Parathyroid adenoma (tissue), 2 donors: Measurements from ENCODE around the gene PLCXD1.

Source experiments
- H2AFZ ChIP-seq: fragments of 300-600 bp; sonication (generic); one replicate; pipeline ENCODE4 v1.7.0; 2017; ENCODE audit warnings: antibody characterized with exemption, mild to moderate bottlenecking
- H3K27ac ChIP-seq: fragments of 300-600 bp; sonication (generic); one replicate; pipeline ENCODE4 v1.7.0; 2017
- H3K27me3 ChIP-seq: fragments of 300-600 bp; sonication (generic); one replicate; pipeline ENCODE4 v1.7.0; 2017; ENCODE audit warnings: low read length; ENCODE audit not compliant: control insufficient read depth, insufficient read depth
- H3K36me3 ChIP-seq: fragments of 300-600 bp; sonication (generic); one replicate; pipeline ENCODE4 v1.7.0; 2017; ENCODE audit warnings: low read length; ENCODE audit not compliant: control insufficient read depth, insufficient read depth
- H3K4me1 ChIP-seq: fragments of 300-600 bp; sonication (generic); one replicate; pipeline ENCODE4 v1.7.0; 2017; ENCODE audit warnings: control low read depth
- H3K4me2 ChIP-seq: fragments of 300-600 bp; sonication (generic); one replicate; pipeline ENCODE4 v1.7.0; 2017; ENCODE audit warnings: low read length
- H3K4me3 ChIP-seq: fragments of 300-600 bp; sonication (generic); one replicate; pipeline ENCODE4 v1.7.0; 2017; ENCODE audit warnings: low read depth, low read length
- H3K79me2 ChIP-seq: fragments of 300-600 bp; sonication (generic); one replicate; pipeline ENCODE4 v1.7.0; 2017; ENCODE audit warnings: control low read depth
- H3K9ac ChIP-seq: fragments of 300-600 bp; sonication (generic); one replicate; pipeline ENCODE4 v1.7.0; 2017; ENCODE audit warnings: mild to moderate bottlenecking
- H3K9me3 ChIP-seq: fragments of 300-600 bp; sonication (generic); one replicate; pipeline ENCODE4 v1.7.0; 2017; ENCODE audit warnings: low read length; ENCODE audit not compliant: control insufficient read depth
- TF ChIP-seq, protein P1 (sequence below): fragments of 300-600 bp; sonication (generic); IDR thresholded peaks from one replicate; pipeline ENCODE4 v1.7.0; 2017; ENCODE audit warnings: antibody characterized with exemption, mild to moderate bottlenecking
- donor health status: primary hyperparathyroidism.

The PLCXD1 gene

DNA sequence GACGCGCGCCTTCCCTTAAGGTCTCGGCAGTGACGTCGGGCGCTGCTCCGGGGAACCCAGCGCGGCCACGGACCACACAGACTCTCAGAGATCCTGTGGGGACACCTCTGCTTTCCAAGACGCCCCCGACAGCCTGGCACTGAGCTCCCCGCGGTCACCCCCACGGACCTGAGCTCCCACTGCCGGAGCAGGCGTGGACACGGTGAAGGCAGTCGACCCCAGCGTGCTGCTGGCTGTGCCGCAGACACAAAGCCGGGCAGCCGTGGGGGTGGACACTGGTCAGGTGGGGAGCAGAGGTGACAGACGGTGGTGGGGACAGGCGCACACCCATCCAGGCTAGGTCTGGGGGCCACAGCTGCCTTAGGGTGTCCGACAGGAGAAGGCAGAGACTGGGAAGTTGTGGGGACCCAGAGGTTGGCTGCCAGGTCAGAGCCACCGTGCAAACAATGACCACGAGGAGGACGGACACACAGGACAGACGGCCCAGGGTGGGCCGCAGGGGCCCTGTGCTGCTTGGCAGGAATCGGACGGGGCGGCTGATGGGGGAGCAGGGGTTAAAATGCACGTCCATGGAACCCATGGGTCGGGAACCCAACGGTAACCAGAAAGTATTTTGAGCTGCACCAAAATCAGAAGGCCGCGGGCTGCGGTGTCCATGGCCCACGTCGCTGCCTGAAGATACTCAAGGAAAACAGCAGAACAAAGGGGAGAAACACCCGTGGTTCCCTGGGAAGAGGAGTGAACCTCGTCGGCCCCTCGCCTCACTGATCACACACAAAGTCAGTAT, 54.0 kb downstream of the PLCXD1 start:
- Histone ChIP-seq H3K4me3 (no peak overlapping the region), H3K9me3 (no peaks in the 10 kb centered on the region), H3K79me2 (no peaks in the 10 kb centered on the region), H3K36me3 (no peaks in the 10 kb centered on the region), H3K9ac (no peak overlapping the region), H3K27me3 (no peaks in the 10 kb centered on the region), H3K4me1 (no peaks in the 10 kb centered on the region), H3K27ac (no peak overlapping the region), H2AFZ (no peak overlapping the region), H3K4me2 (no peak overlapping the region)
- TF ChIP-seq, protein P1, sequence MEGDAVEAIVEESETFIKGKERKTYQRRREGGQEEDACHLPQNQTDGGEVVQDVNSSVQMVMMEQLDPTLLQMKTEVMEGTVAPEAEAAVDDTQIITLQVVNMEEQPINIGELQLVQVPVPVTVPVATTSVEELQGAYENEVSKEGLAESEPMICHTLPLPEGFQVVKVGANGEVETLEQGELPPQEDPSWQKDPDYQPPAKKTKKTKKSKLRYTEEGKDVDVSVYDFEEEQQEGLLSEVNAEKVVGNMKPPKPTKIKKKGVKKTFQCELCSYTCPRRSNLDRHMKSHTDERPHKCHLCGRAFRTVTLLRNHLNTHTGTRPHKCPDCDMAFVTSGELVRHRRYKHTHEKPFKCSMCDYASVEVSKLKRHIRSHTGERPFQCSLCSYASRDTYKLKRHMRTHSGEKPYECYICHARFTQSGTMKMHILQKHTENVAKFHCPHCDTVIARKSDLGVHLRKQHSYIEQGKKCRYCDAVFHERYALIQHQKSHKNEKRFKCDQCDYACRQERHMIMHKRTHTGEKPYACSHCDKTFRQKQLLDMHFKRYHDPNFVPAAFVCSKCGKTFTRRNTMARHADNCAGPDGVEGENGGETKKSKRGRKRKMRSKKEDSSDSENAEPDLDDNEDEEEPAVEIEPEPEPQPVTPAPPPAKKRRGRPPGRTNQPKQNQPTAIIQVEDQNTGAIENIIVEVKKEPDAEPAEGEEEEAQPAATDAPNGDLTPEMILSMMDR: no peak

DNA sequence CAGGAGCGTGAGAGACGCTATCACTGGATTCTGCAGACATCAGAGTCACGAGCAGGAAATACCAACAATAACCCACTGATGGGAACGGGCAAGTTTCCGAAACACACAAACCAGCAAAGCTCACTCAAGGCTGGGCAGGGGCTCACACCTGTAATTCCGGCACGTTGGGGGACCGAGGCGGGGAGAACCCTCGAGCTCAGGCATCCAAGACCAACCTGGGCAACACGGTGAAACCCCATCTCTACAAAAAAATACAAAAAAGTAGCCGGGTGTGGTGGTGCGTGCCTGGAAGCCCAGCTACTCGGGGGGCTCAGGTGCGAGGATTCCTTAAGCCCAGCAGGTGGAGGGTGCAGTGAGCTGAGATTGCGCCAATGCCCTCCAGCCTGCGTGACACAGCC, 54.6 kb downstream of the PLCXD1 start:
- no peaks in the 10 kb centered on the region for H3K36me3 ChIP-seq
- no peak overlapping the region for H3K9ac ChIP-seq
- no peaks in the 10 kb centered on the region for H3K27me3 ChIP-seq
- H3K9me3 ChIP-seq: no peaks in the 10 kb centered on the region
- H3K4me3 ChIP-seq: no peak overlapping the region
- H3K4me1 ChIP-seq: no peaks in the 10 kb centered on the region
- TF ChIP-seq, protein P1: no peak
- H2AFZ ChIP-seq: no peak overlapping the region
- no peaks in the 10 kb centered on the region for H3K79me2 ChIP-seq
- H3K27ac ChIP-seq: no peak overlapping the region
- no peak overlapping the region for H3K4me2 ChIP-seq

DNA sequence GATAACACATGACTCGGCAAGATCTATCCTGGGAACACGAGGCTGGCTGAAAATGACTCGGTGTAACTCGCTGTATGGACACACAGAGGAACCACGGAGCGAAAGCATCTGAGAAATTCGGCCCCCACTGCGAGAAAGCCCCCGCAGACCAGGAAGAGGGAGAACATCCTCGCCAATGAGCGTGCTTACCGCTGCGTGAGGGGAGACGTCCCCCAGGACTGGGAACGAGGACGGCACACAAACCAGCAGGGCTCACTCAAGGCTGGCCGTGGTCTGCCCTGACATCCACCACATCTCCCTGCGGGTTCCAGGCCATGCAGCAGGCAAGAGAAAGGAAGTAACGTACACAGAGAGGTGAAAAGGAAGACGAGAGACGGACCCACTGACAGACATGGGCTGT, 55.0 kb downstream of the PLCXD1 start:
- Histone ChIP-seq H3K9ac (no peak overlapping the region), H3K27ac (no peak overlapping the region), H3K4me2 (no peak overlapping the region), H3K4me1 (no peaks in the 10 kb centered on the region), H3K36me3 (no peaks in the 10 kb centered on the region), H3K27me3 (no peaks in the 10 kb centered on the region), H2AFZ (no peak overlapping the region), H3K79me2 (no peaks in the 10 kb centered on the region), H3K9me3 (no peaks in the 10 kb centered on the region), H3K4me3 (no peak overlapping the region)
- TF ChIP-seq, protein P1: no peak

DNA sequence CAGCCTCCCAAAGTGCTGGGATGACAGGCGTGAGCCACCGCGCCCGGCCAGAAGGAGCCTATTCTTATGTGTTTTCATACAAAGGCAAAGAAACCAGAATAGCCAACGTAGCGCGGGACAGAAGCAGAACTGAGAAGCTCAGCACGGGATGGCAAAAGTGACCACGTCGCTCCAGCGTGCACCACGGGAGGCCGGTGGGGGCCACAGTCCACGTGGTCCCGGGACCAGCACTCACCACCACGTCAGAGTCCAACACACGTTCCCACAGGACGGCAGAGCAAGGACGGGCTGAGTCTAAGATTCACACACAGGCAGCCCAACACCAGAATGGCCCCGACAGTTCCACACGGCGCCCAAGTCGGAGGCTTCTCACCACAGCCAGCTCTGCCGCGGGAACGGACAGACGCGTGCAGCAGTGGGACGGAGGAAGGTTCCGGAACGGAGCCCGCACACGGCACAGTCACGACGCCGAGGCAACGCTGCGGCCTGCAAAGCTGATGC, 56.2 kb downstream of the PLCXD1 start:
- no peak overlapping the region for H2AFZ ChIP-seq
- H3K4me2 ChIP-seq: no peak overlapping the region
- no peaks in the 10 kb centered on the region for H3K27me3 ChIP-seq
- no peak overlapping the region for H3K4me3 ChIP-seq
- H3K36me3 ChIP-seq: no peaks in the 10 kb centered on the region
- H3K9me3 ChIP-seq: no peaks in the 10 kb centered on the region
- no peaks in the 10 kb centered on the region for H3K4me1 ChIP-seq
- H3K27ac ChIP-seq: no peak overlapping the region
- no peaks in the 10 kb centered on the region for H3K79me2 ChIP-seq
- TF ChIP-seq, protein P1: no peak
- no peak overlapping the region for H3K9ac ChIP-seq

DNA sequence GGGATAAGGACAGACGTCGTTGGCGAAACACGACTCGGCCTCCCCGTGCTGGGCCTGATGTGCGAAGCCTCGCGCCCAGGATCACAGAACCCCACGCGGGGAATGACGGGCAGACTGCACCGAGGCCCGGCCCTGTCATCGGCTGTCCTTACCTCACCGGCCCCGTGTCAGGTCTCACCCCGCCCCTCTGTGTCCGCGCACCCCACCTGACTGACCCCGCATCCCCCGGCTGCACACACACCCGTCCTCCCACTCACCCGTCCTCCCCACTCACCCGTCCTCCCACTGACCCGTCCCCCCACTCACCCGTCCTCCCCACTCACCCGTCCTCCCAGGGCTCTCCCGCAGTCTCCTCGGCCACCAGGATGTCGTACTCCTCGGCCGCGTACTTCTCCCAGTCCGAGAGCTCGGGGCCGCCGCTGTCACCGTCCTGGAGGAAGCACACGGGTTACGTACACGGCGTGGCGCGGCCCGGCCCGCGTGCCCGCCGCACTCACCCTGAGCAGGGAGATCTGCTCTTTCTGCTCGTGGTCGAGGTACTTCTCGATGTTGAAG, 57.2 kb downstream of the PLCXD1 start:
- Histone ChIP-seq H3K4me1 (no peaks in the 10 kb centered on the region), H3K9ac (no peak overlapping the region), H3K4me3 (no peak overlapping the region), H3K79me2 (no peaks in the 10 kb centered on the region), H3K27me3 (no peaks in the 10 kb centered on the region), H2AFZ (no peak overlapping the region), H3K27ac (no peak overlapping the region), H3K9me3 (no peaks in the 10 kb centered on the region), H3K36me3 (no peaks in the 10 kb centered on the region), H3K4me2 (no peak overlapping the region)
- TF ChIP-seq, protein P1: no peak
